Fibroblast of lung (primary cell): ENCODE data around the gene FAM13C.

Source experiments
- CTCF ChIP-seq, 2 donors: IDR thresholded peaks in 1 of 2; conservative IDR thresholded peaks in 1 of 2; 1 replicate in 1 of 2; 2 replicates in 1 of 2; pipeline ENCODE4 v1.5.1; 2011 to 2012; ENCODE audit warnings: low read length in 2 of 2, control low read depth in 1 of 2, inconsistent platforms in 1 of 2, low read depth in 1 of 2, mild to moderate bottlenecking in 1 of 2
- EZH2 ChIP-seq: IDR thresholded peaks from 2 replicates; pipeline ENCODE4 v1.5.1; 2012; ENCODE audit warnings: low read length, control low read depth, mild to moderate bottlenecking; ENCODE audit errors: missing control alignments

- TF ChIP-seq CTCF (conservative IDR thresholded peaks at IDR 0.05 in 1 of 2, IDR thresholded peaks at IDR 0.05 in 1 of 2; ENCODE audit: low read depth in 1 of 2, low read length in 2 of 2) (no peak), EZH2 (no peak)
These were observed 45.3 kb downstream of the FAM13C start for GRCh38 chr10:59317066-59317465.
